HG02852 (cell line): ENCODE data around the gene SCN4A.
"Not testable (repeated sequence)": the region's sequence is repeated elsewhere in the genome, so short reads cannot be mapped to it uniquely, and the experiment has no call there.

Source experiments
- ATAC-seq: cut with Tn5 transposase; IDR thresholded peaks from one replicate; pipeline ENCODE4 v1.9.1; 2021; ENCODE audit warnings: mild to moderate bottlenecking, moderate library complexity; ENCODE audit not compliant: unreplicated experiment

SCN4A gene

GRCh38 chr17:63986821-63987220, 14.1 kb upstream of the SCN4A start:
- no peak for ATAC-seq

- no peak for ATAC-seq
Observed at GRCh38 chr17:63985387-63986140, 12.8 kb upstream of the SCN4A start.

- no peak for ATAC-seq
Observed at GRCh38 chr17:63984651-63985386, 12.1 kb upstream of the SCN4A start.

- no peak for ATAC-seq
Observed at GRCh38 chr17:63984236-63984635, 11.5 kb upstream of the SCN4A start.

- no peak for ATAC-seq
Observed at GRCh38 chr17:63983320-63983719, 10.6 kb upstream of the SCN4A start.

- ATAC-seq, result not testable (repeated sequence)
Observed at GRCh38 chr17:63982641-63983040, 9.9 kb upstream of the SCN4A start.

GRCh38 chr17:63978272-63979200, 5.8 kb upstream of the SCN4A start:
- no peak for ATAC-seq

GRCh38 chr17:63976702-63977101, 4.0 kb upstream of the SCN4A start:
- no peak for ATAC-seq

GRCh38 chr17:63975541-63976092, 2.9 kb upstream of the SCN4A start:
- ATAC-seq, result no peak

- no peak for ATAC-seq
Observed at GRCh38 chr17:63974594-63975192, 2.0 kb upstream of the SCN4A start.

- no peak for ATAC-seq
Observed at GRCh38 chr17:63973930-63974593, 1.3 kb upstream of the SCN4A start.

- no peak for ATAC-seq
Observed at GRCh38 chr17:63973247-63973646, 529 bp upstream of the SCN4A start.

- no peak for ATAC-seq
Observed at GRCh38 chr17:63969278-63969677, 3.4 kb downstream of the SCN4A start.

GRCh38 chr17:63967953-63968352, 4.8 kb downstream of the SCN4A start:
- ATAC-seq, result no peak

- no peak for ATAC-seq
Observed at GRCh38 chr17:63966646-63967264, 6.0 kb downstream of the SCN4A start.

- ATAC-seq, result no peak
Observed at GRCh38 chr17:63963123-63963522, 9.6 kb downstream of the SCN4A start.

- ATAC-seq, result no peak
Observed at GRCh38 chr17:63962298-63962744, 10.4 kb downstream of the SCN4A start.

GRCh38 chr17:63961355-63962212, 11.1 kb downstream of the SCN4A start:
- no peak for ATAC-seq

GRCh38 chr17:63960430-63960829, 12.3 kb downstream of the SCN4A start:
- ATAC-seq, result no peak
